Testis (tissue), 3 donors: ENCODE data around the gene MRAP. TPM values are rescaled to one million over a fixed set of nuclear protein-coding genes. Genes with fewer than 3 reads are reported as not detected.

Experiments used
- DNase-seq: peaks from one replicate; pipeline ENCODE4 v3.0.0-alpha.2; 2019
- H3K27ac ChIP-seq, 2 donors: fragments of 200-600 bp; sonication (generic); one replicate each; pipeline ENCODE4 v1.5.1; 2019
- H3K27me3 ChIP-seq: fragments of 200-600 bp; sonication (generic); one replicate; pipeline ENCODE4 v1.5.1; 2019
- H3K36me3 ChIP-seq: fragments of 200-600 bp; sonication (generic); one replicate; pipeline ENCODE4 v1.5.1; 2017; ENCODE audit warnings: low read depth; ENCODE audit errors: missing control alignments
- H3K4me1 ChIP-seq: fragments of 200-600 bp; sonication (generic); one replicate; pipeline ENCODE4 v1.5.1; 2019
- H3K4me3 ChIP-seq, 2 donors: fragments of 200-600 bp; sonication (generic); one replicate each; pipeline ENCODE4 v1.5.1; 2017 to 2019
- H3K9me3 ChIP-seq: fragments of 200-600 bp; sonication (generic); one replicate; pipeline ENCODE4 v1.5.1; 2017
- POLR2A ChIP-seq: fragments of 450-650 bp; IDR thresholded peaks from one replicate; pipeline ENCODE4 v1.6.1; 2017; ENCODE audit warnings: antibody characterized with exemption, mild to moderate bottlenecking, moderate library complexity
- WGBS, 2 donors: methylation state at CpG; one replicate each; pipeline ENCODE4 v1.1.5; 2018; 5-methylcytosine and 5-hydroxymethylcytosine counted together
- intact Hi-C: fragments of 100-400 bp; cut with DNase I; formaldehyde crosslinking; loops from one replicate; pipeline ENCODE4 v1.15.1; 2023; ENCODE audit warnings: low total_unique reads
- polyA plus RNA-seq: library from polyadenylated mRNA; stranded (reverse); fragments of 350-450 nt; fragmentation: Illumina TruSeq; extraction: RNeasy Lipid Tissue Mini Kit (QIAGEN cat#74804); gene quantifications from one replicate; pipeline ENCODE4 v1.2.3, GENCODE V29; 2014; ENCODE audit warnings: low read depth, low replicate concordance; ENCODE audit not compliant: insufficient read depth
- total RNA-seq, 2 donors: library from RNA; depleted of rRNA; stranded (reverse); fragments of >200 nt; gene quantifications; one replicate each; pipeline ENCODE4 v1.2.3, GENCODE V29; 2016
- TF ChIP-seq, protein P1 (sequence below), 3 experiments: fragments of 450-650 bp in 2 of 3; fragments of 200-600 bp in 1 of 3; sonication (generic) in 1 of 3; IDR thresholded peaks; one replicate each; pipeline ENCODE4 v1.5.1; 2016 to 2019; ENCODE audit warnings: antibody characterized with exemption in 3 of 3, mild to moderate bottlenecking in 2 of 3, moderate library complexity in 1 of 3

The MRAP gene
- total and polyA plus RNA-seq, 3 donors from 2014 or later = 1.4 to 4.0 (median 2.2) TPM

DNA sequence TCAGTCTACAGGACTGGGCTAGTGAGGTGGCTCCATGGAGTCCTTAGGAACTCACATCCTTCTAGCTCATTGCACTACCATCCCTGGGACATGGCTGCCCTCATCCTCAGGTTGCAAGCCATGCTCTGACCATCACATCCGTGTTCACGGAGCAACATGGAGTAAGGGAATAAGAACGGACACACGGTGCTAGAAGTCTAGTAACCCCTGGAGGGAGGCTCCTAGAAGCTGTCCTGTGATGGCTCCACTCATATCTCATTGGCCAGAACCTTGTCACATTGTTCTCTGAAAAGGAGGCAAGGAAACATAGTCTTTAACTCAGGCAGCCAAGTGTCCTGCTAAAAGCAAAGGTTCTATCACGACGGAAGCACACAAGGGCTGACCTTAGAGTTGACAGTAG is 3.9 kb downstream of the MRAP start:
- Histone ChIP-seq H3K27me3 (no peaks in the 10 kb centered on the region), H3K36me3 (no peaks in the 10 kb centered on the region), H3K4me3 (no peak overlapping the region), H3K9me3 (no peaks in the 10 kb centered on the region), H3K4me1 (peaks cover 4% of the 10 kb centered on the region), H3K27ac (no peak overlapping the region)
- 88 to 96% methylated on average over 6 of the region's 6 CpGs for WGBS, 2 donors
- no peak for TF ChIP-seq POLR2A
- intact Hi-C loops = no loop called here
- no peak for DNase-seq

DNA sequence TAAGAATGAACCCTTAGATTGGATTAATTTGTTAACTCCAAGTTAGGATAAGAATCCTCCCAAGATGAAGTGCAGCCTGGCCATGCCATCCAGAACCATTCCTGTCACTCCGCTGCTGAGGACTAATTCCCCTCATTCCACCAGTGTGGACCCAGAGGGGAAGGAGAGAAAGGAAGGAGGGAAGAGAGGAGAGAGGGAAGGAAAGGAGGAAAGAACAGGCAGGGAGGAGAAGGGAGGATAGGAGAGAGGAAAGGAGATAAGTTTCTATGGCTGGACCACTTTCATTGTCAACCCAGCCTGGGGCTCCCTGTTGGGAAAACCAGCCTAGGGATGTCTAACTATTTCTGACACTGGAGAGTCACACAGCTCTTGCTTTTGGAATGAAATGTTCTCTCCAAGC is 4.7 kb downstream of the MRAP start:
- Histone ChIP-seq H3K4me3 (no peak overlapping the region), H3K27ac (no peak overlapping the region), H3K27me3 (no peaks in the 10 kb centered on the region), H3K4me1 (peaks cover 4% of the 10 kb centered on the region), H3K9me3 (no peaks in the 10 kb centered on the region), H3K36me3 (no peaks in the 10 kb centered on the region)
- DNase-seq = no peak
- TF ChIP-seq, protein P1, sequence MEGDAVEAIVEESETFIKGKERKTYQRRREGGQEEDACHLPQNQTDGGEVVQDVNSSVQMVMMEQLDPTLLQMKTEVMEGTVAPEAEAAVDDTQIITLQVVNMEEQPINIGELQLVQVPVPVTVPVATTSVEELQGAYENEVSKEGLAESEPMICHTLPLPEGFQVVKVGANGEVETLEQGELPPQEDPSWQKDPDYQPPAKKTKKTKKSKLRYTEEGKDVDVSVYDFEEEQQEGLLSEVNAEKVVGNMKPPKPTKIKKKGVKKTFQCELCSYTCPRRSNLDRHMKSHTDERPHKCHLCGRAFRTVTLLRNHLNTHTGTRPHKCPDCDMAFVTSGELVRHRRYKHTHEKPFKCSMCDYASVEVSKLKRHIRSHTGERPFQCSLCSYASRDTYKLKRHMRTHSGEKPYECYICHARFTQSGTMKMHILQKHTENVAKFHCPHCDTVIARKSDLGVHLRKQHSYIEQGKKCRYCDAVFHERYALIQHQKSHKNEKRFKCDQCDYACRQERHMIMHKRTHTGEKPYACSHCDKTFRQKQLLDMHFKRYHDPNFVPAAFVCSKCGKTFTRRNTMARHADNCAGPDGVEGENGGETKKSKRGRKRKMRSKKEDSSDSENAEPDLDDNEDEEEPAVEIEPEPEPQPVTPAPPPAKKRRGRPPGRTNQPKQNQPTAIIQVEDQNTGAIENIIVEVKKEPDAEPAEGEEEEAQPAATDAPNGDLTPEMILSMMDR (IDR thresholded peaks at IDR 0.05) = no peak
- TF ChIP-seq POLR2A = no peak
- 88 to 97% methylated on average over 1 of the region's 1 CpG for WGBS, 2 donors
- intact Hi-C loops = no loop called here

DNA sequence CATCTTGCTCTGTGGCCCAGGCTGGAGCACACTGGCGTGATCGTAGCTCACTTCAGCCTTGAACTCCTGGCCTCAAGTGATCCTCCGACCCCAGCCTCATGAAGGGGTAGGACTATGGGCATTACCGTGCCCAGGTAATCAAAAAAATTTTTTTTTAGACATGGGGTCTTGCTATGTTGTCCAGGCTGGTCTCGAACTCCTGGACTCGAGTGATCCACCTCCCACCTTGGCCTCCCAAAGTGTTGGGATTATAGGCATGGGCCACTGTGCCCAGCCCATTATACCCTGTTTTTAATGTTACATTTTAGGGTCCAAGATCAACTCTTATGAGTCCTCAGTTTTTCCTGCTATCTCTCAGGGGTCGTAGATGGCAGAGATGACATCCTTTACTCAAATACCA is 6.3 kb downstream of the MRAP start:
- intact Hi-C loops = no loop called here
- no peaks in the 10 kb centered on the region for H3K4me1 ChIP-seq
- 91 to 93% methylated on average over 7 of the region's 7 CpGs for WGBS, 2 donors
- H3K27ac ChIP-seq = no peak overlapping the region
- no peak for DNase-seq
- no peaks in the 10 kb centered on the region for H3K27me3 ChIP-seq
- no peak overlapping the region for H3K4me3 ChIP-seq
- no peaks in the 10 kb centered on the region for H3K9me3 ChIP-seq
- TF ChIP-seq, protein P1 (IDR thresholded peaks at IDR 0.05) = no peak
- no peak for TF ChIP-seq POLR2A
- H3K36me3 ChIP-seq = no peaks in the 10 kb centered on the region

DNA sequence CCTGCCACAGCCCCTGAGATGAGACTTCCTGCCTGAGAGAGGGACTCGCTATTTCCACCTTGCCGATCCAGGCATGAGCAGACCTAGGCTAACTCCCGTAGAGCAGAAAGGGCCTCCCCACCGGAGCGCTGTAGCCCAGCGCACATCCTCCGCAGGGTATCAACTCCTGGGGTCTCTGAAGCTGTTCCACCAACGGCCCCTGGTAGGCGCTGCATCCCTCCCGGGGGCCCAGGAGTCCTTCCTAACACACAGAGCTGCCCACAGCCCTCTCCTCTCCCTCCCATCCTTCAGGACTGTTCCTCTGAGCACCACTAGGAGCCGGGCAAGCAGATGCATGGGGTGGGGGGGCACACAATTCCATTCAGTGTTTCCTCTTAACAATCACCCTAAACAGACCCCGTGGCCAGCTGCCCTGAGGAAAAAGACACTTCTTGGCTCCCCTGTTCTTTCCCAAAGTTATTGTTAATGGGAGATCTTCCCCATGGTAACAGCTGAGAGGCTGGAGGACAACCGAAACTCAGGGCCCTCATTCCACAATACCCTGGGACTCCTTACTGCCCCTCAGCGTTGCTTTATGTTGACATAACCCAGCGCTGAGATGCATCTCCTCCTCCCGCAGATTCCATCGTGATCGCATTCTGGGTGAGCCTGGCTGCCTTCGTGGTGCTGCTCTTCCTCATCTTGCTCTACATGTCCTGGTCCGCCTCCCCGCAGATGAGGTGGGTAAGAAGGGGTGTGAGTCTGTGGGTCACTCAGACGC is 7.5 kb downstream of the MRAP start:
- H3K27me3 ChIP-seq = no peaks in the 10 kb centered on the region
- no peaks in the 10 kb centered on the region for H3K4me1 ChIP-seq
- TF ChIP-seq, protein P1 (IDR thresholded peaks at IDR 0.05) = no peak
- DNase-seq = no peak
- WGBS, 2 donors = 68 to 72% methylated on average over 22 of the region's 22 CpGs
- H3K36me3 ChIP-seq = no peaks in the 10 kb centered on the region
- intact Hi-C loops = no loop called here
- no peak overlapping the region for H3K4me3 ChIP-seq
- H3K9me3 ChIP-seq = no peaks in the 10 kb centered on the region
- no peak overlapping the region for H3K27ac ChIP-seq

DNA sequence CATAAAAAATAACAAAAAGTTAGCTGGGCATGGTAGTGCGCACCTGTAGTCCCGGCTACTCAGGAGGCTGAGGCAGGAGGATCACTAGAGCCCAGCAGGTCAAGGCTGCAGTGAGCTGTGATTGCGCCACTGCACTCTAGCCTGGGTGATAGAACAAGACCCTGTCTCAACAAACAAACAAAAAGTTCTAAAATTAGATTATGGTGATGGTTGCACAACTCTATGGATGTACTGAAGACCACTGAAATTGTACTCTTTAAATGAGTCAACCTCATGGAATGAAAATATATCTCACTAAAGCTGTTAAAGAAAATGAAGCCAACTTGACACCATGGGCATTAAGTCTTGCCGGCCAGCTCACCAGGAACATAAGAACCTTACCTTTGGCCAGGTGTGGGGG is 9.1 kb downstream of the MRAP start:
- DNase-seq = no peak
- H3K4me3 ChIP-seq = no peak overlapping the region
- H3K36me3 ChIP-seq = no peaks in the 10 kb centered on the region
- intact Hi-C loops = no loop called here
- no peak overlapping the region for H3K27ac ChIP-seq
- TF ChIP-seq, protein P1 (IDR thresholded peaks at IDR 0.05) = no peak
- no peak for TF ChIP-seq POLR2A
- WGBS, 2 donors = 91 to 96% methylated on average over 4 of the region's 4 CpGs
- no peaks in the 10 kb centered on the region for H3K27me3 ChIP-seq
- no peaks in the 10 kb centered on the region for H3K4me1 ChIP-seq
- H3K9me3 ChIP-seq = no peaks in the 10 kb centered on the region
